HG03039 (cell line): ENCODE measurements around the gene HOXA10.

Experiments
- ATAC-seq: cut with Tn5 transposase; IDR thresholded peaks from one replicate; pipeline ENCODE4 v1.9.1; 2021; ENCODE audit warnings: mild to moderate bottlenecking, moderate library complexity; ENCODE audit not compliant: unreplicated experiment

The HOXA10 gene

DNA sequence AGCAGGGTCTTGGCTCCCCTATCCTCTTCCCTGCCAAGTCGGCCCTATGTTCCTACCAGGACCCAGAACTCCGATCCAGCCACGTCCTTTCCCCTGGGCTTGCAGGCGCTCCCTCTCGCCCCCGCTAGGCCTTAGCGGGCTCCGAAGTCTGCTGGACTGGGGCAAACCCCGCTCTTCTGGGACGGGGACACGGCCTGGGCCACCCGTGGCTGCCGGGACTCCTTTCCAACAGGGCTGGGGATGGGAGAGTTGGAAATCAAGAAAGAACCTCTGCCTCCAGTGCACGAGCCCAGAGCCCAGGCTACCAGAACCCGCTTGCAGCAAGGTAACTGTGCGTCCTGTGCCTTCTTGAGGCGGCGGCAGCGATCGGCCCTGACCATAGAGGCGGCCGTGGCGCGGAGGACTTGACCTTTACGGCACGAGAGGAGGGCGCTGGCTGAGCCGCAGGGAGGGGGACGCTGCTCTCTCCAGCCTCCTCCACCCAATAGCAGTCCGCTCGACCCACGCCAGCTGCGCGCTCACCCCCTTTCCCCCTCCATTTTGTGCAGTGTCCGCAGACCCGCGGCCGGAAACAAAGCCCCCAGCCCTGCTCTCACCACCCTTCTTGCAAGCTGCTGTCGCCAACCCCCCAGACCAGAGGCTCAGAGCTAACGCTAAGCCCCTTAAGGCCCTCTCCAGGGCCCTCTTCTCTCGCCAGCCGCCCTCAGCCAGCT is 17.9 kb upstream of the HOXA10 start:
- ATAC-seq = no peak

DNA sequence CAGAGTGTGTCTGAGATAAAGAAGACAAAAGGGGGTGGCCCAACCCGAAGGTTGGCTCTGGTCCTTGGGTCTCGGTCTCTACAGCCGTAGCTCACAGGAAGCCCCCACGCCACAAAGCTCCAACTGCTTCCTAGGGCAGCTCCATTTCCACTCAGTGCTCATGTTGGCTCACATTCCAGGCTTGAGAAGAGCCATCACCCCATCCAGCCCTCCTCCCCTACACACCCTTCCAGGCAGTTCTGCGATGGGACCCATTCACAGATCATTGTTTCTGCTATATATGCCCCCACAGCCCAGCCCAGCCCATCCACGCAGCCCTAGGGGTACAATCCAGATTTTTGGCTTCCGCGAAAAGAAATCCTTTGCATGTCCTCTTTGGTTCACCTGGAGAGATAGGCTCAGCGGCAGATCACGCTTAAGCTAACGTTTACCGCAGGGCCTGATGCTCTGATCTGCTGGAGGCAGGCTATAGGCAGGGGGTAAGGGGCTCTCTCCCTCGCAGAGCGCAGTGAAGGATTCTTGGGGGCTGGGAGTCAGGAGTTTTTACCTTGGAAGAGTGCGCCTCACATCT is 17.1 kb upstream of the HOXA10 start:
- no peak for ATAC-seq

DNA sequence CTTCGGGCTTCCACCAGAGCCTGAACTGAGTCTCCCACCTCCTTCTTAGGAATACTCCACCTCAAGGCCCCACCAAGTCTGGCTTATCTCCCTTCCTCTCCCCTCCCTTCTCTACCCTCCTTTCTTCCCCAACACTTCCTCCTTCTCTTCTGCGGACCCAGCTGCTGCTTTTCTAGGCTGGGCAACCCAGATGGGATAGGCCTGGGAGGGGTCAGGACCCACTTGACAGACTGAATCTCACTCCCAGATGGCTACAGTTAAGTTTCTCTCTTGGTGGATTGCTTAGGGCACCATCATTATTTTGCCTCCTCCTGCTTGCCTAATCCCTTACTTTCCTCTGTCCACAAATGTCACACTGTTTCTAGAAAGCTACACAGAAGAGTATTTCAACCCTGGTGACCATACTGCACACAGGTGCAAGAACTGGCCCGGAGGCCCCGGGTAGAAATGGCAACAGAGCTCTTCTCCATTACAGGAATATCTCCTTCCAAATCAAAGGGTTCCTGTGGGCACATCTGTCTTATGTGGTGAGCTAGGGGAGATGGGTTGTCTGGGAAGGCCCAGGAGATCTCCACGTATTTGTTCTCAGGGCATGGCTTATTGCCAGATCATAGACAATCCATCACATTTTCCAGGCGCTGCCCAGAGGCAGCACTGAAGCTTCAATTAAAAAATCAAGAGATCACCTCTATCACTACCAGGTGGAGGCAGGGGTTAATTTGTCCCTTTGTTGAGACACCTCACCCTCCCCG is 16.1 kb upstream of the HOXA10 start:
- ATAC-seq = no peak

DNA sequence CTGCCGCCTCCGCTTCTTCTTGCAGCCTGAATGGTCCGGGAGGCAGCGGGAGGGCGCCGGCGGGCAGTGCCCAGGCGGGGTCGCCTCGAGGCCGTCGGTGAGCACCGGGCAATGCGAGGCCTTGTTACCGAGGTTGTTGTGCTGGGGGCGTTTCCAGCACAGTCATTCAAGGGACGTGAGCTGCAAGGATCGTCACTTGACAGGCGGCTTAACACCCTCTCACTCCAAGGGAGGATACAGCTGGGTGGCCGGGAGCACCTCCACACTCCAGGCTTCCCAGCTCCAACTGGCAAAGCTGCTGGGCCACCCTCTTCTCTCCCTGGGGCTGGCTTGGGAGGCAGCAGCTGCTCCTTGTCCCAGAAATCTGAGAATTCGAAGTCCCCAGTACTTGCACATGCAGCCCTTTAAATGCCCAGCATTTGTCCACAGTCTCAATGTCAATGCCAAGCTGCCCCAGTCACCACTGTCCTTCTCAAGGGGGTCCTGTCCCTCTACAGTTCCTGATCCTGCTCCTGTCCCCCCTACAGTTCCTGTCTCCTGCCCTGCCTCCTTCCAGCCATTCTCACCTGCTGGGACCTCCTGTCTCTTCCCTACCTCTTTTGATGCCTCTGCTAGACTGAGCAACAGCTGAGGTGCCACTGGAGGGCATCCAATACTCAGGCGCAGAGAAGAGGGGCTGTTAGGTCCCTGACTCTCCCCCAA is 15.3 kb upstream of the HOXA10 start:
- ATAC-seq = no peak

DNA sequence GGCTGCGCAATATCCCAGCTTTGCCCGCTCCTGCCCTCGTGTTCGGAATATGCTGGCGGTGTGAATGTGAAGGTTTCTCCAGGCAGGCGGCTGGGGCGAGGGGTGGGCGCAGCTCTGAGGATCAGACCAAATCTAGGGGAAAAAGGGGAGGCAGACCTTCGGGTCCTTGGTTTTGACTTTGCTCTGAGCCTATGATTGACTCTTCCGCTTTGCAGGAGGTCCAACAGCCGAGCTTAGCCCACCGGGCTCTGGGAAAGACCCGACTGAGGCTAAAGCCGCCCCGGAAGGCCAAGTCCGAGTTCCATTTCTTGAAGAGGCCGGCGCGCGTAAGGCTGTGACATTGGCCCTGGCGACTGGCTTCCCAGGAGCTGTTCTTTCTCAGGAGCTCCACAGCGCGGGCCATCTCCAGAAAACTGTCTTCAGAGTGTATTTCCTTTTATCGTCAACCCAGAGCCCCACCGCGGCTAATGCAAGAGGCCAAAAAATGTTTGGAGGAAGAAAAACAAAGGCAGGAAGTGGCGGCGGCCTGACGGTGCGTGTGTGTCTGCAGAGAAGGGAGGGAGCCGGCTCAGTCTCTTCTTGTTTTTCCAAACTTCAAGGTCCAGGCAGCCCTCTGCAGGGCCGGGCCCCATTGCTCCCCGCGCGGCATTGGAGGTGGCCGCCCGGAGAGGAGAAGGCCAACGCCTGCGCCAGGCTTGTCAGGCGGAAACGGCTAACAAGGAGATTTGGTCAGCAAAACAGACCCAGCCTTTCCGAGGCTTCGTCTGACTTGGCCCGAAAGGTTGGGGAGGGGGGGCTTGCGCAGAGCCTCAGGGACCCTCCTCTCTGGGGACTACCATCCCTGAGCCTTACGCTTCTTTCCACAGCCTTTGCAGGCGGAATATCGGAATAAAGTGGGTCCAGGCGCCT is 14.5 kb upstream of the HOXA10 start:
- ATAC-seq = no peak

DNA sequence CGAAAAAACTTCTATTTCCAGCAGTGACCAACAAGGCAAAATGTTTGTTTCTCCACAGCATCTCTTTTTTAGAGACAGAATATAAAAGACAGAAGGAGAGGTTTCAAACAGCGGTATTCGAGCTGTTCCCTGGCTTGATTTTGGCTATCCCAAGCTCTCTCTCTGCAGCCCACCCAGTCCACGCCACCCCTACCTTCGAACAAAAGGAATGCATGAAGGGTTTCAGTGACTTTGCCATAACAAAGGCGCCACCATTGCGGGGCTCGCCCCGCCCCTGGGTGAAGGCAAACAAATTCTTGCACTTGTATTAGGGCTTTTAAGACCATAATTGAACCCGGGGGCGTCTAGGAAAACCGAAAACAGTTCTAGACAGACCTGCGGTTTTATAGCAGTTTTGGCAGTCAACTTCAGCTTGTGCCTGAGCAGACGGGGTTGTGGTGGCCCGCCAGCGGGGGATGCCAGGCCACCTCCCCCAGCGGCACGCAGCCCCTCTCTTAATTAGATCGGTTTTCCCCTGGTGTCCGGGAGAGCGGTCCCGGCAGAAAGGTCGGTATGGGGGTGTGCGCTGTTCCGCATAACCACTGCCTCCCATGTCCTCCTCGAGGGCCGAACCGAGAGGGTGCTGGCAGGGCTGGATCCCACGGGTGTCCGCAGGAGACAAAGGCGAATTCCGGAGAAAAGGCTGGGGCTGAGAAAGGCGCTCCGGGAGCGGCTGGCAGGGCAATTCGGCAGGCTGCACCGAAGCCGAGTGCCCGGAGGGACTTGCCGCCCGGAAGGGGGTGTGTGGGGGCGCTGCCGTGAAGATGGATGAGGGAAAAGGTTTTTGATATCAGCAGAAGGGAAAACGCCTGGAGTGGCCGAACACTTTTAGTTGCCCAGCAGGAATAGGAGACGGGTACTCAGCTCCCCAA is 13.6 kb upstream of the HOXA10 start:
- no peak for ATAC-seq

DNA sequence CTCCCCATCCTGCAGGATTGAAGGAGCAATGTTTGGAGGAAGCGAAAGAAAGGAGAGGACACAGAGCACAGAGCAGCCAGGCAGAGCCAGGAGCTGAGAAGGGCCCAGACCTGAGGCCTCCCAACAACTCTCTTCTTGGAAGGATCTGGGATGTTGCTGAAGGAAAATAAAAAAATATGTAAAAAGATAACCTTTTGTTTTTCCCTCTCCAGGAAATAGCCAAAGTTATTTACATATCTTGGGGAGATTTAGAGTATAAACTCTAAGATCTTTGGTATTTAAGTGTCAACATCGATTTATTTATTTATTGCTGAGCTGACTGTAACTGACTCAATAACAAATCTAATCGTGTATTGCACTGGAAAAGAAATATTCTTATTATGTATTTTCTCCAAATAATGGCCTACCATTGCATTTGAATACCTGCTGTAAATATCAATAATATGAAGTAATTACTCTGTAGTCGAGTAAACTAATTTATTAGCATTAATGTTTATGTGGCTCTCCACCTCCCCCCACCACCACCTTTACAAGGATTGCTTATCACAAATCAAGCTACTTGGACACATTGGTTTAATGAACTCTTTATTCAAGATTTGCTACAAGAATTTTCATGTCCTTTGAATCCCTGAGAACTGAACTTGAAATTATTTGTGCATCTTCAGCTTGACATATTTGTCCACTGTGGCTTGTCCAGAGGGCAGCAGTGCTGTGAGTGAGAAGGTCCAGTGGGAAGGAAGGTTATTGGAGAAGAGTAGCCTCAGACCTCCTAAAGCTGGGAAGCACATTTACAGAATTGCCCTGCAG is 12.8 kb upstream of the HOXA10 start:
- no peak for ATAC-seq

DNA sequence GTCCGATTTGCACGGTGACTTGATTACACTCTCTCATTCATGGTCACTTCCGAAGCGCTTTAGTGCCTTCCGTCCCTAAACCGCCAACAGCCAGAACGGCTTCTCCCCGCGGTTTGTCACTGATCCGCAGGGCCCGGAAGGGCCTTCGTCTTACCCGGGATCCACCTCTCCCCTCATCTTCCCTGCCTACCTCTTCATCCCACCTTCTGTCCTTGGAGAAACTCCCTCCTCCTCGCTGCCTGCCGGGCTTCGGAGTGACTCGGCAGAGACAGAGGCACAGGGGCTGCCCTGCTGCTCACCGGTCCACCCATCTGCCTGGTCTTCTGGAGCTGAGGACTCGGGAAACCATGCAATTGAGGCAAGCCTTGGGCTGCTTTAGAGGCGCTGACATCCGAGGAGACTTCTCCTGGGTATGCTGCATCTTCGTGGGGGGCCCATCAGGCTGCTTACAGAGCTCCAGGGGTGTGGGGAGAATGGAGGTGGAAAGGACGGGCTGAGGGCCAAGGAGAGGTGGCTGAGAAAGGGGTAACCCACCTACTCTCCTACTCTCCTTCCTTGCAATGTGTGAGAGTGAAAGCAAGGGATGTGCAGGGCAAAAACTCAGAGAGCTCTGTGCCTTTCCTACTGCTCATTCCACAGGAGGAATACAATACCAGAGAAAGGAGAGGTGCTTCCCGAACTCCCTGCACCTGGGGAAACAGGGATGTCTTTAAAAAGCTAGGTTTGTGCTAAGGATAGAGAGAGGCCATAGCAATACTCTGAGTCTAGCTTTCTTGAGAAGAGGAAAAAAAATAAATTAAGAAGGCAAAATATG is 11.9 kb upstream of the HOXA10 start:
- ATAC-seq = no peak

DNA sequence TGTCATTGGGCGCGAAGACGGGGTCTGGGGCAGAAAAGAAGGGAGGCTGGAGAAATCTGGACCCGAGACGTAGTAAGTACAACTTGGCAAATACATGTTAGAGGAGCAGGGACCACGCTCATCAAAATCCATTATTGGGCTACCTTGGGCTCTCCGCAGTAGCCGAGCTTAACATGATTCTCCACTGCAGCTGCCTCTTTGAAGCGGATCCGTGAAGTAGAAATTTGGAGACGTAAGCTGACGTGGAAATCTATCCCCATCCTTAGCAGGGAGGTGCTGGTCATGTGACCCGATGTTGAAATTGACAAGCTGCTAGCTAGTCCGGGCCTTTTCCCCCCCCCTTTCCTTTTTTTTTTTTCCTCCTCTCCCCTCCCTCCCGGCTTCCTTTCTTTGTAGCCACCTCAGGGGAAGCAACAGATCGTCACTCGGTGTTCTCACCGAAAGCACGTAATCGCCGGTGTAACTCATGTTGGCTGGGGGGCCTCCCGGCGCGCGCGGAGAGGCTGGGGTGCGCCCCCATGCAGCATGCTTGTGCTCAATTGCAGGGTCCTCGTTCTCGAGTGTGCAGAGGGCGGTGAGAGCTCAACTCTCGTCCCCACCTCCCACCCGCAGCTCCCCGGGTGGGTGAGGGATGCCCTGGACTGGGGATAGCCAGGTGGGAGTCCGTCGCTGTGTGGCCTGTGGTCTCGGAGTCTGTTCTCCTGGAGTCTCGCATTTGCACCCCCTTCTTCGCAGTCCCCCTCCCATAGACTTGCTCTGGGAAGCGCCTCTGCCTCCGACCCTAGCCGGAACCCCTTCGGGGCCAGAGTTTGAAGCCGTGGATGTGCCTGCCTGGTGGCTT is 11.1 kb upstream of the HOXA10 start, which contains the start of gene HOXA11:
TSS of gene HOXA11 (minus strand) at position 220 of the 841 bp plus-strand sequence. CDS start at position 132, 88 bp downstream.
- no peak for ATAC-seq

DNA sequence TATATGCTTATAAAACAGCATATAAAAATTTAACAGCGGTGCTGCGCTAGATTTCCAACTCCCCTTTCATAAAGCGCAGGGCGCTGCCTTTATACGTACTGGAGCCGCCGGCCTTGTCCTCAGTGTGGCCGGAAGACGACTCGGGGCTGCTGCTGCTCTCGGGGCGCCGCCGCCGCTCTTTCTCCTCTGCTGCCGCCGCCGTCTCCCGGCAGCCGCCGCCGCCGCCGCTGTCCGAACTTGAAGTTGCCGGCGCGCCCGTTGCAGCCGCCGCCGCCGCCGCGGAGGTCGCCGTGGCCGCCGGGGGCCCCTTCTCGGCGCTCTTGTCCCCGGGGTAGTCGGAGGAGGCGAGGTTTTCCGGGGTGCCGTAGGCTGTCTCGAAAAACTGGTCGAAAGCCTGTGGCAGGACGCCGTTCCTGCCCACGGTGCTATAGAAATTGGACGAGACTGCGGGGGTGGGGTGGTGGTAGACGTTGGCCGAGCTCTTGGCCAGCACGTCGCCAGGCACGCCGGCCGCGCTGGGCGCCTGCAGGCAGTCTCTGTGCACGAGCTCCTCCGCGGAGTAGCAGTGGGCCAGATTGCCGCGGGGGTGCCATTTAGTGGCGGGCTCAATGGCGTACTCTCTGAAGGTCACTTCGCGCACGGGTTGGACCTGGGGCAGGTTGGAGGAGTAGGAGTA is 10.4 kb upstream of the HOXA10 start:
- ATAC-seq = no peak

DNA sequence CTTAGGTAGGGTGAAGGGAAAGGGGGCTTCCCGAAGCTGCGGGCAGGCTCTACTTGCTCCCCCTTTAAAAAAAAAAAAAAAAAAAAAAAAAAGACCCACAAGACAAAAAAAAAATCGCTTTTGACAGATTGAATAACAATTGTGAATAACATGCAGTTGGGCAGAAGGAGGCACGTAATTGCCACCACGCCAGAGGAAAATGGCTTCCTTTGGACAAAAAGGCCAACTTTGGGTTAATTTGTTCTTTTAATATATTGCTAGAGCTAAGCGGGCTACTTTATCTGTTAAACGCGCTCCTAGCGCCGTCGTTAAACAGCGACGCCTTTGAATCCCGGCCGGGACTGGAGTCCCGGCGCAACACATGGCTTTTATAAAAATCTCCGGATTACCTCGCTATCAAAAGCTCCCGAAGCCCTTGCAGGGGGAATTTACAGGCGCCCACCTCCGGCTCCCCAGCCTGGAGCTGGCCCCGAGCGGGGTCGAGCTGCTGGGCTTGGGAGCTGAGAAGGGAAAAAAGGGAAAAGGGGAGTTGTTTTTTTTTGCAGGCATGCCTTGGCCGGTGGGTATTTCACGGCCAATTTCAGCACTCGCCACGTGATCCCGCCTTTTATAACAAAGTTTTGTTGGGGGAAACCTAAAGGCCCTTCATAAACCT is 9.7 kb upstream of the HOXA10 start:
- ATAC-seq = no peak

DNA sequence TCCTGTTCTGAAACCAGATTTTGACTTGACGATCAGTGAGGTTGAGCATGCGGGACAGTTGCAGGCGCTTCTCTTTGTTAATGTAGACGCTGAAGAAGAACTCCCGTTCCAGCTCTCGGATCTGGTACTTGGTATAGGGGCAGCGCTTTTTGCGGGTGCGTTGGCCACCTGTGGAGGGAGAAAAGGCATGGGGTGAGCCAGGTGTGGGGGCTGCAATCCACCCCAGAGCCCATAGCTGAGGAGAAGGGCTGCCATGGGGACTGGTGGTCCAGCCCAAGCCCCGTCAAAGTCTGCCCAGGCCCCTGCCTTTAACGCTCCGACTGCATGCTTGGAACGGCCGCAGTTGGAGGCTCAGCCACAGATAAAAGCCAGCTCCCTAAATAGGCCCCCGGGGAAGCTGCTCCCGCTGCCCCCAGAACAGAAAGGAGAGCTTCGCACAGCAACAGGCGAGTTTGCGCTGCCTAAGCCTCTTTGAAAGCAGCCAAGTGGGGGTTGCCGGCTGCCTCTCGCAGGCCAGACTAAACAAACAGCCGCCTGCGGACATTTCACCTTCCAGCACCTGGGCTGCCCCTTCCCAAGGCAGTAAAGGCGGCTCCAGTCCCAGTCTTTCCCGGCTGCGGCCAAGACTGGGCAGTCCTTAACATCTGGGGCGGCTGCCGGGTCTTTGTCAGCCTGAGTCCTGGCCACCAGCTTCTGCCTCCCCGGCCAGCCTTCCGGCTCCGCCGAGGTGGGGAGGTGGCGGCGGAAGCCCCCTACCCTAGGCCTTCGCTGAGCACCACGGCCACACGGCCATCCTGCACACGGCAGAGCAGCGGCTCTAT is 9.0 kb upstream of the HOXA10 start:
- no peak for ATAC-seq

DNA sequence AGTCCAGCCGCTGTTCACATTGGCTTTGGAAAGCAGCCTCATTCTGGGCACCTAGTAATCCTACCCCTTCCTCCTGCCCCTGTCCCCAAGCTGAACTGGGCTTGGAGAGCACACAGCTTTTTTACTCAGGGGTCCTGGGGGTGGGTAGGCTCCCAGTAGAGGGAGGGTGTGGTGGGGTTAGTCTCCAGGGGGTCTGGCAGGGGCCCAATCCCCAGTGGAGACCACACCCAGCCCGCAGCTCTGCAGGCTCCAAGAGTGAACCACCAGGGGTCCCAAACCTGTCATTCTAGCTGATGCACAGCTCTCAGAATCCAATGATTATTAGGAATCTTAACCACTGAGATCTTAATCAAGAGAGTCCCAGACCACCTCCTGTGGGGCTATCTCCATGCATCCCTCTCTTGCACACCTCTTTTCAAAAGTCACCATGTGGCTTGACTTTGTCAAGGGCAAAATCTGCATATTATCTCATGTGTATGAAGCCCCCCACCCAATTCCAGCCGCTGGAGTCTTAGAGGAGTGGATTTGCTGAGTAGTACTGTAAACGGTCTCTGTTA is 8.2 kb upstream of the HOXA10 start:
- ATAC-seq = no peak

DNA sequence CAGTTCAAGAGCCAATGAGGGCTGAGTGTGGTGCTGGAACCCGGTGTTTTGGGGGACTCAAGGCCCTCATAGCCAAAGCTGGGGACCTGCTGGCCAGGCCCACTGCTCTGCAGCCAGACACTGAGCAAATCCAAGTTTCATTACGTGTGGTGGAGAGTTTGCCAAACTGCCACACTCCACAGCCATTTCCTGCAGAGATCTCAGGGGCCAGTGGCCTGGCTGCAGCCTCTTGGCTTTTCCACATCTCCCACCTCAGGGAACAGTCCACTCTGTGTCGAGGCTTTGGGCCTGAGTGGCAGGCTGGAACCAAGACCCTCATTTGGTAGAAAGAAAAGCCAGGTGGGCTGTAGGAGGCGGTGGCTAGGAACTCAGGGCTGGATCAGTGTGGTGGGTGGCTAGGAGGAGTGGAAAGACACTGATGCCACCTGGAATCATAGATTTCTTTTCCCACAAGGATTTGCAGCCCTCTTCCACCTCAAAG is 7.7 kb upstream of the HOXA10 start:
- ATAC-seq = no peak
